ENCODE measurements around the gene MAPK11. TPM values are rescaled to one million over a fixed set of nuclear protein-coding genes. Genes with fewer than 3 reads are reported as not detected.

MAPK11 gene
- total RNA-seq, 1 experiment from 2014 or later: 7.6 TPM

- Histone ChIP-seq H3K9me2 (replicated peaks; ENCODE audit: low read length) (no peaks in the 10 kb centered on the region), H3K27me3 (ENCODE audit: low read length) (no peaks in the 10 kb centered on the region), H3K9me3 (ENCODE audit: low read length) (no peaks in the 10 kb centered on the region), H4K20me1 (ENCODE audit: low read length) (no peaks in the 10 kb centered on the region), H3K36me3 (ENCODE audit: low read depth, low read length) (no peaks in the 10 kb centered on the region), H3K4me2 (ENCODE audit: low read length) (no peak overlapping the region), H3K79me2 (ENCODE audit: low read length) (no peaks in the 10 kb centered on the region), H3K9ac (ENCODE audit: low read length) (no peak overlapping the region), H3K27ac (ENCODE audit: low read length) (no peak overlapping the region), H2AFZ (ENCODE audit: low read length) (no peak overlapping the region), H3K4me3 (ENCODE audit: low read length) (no peak overlapping the region), H3K4me1 (ENCODE audit: insufficient read depth, low read length) (no peaks in the 10 kb centered on the region), H3F3A (ENCODE audit: low read length, unreplicated experiment) (no peaks in the 10 kb centered on the region)
- intact Hi-C loops (cut with micrococcal nuclease): no loop called here
- ATAC-seq (no peak), DNase-seq (no peak)
- ChIA-PET POLR2A (ENCODE audit: unreplicated experiment) (no interaction called here), CTCF (no interaction called here)
- no TSS peak for BruUV-seq (replicated peaks)
- TF ChIP-seq, protein P1, sequence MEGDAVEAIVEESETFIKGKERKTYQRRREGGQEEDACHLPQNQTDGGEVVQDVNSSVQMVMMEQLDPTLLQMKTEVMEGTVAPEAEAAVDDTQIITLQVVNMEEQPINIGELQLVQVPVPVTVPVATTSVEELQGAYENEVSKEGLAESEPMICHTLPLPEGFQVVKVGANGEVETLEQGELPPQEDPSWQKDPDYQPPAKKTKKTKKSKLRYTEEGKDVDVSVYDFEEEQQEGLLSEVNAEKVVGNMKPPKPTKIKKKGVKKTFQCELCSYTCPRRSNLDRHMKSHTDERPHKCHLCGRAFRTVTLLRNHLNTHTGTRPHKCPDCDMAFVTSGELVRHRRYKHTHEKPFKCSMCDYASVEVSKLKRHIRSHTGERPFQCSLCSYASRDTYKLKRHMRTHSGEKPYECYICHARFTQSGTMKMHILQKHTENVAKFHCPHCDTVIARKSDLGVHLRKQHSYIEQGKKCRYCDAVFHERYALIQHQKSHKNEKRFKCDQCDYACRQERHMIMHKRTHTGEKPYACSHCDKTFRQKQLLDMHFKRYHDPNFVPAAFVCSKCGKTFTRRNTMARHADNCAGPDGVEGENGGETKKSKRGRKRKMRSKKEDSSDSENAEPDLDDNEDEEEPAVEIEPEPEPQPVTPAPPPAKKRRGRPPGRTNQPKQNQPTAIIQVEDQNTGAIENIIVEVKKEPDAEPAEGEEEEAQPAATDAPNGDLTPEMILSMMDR (conservative IDR thresholded peaks at IDR 0.05; ENCODE audit: low read depth, low read length): no peak
Measured at GRCh38 chr22:50228366-50228765, 41.8 kb downstream of the MAPK11 start.

DNA sequence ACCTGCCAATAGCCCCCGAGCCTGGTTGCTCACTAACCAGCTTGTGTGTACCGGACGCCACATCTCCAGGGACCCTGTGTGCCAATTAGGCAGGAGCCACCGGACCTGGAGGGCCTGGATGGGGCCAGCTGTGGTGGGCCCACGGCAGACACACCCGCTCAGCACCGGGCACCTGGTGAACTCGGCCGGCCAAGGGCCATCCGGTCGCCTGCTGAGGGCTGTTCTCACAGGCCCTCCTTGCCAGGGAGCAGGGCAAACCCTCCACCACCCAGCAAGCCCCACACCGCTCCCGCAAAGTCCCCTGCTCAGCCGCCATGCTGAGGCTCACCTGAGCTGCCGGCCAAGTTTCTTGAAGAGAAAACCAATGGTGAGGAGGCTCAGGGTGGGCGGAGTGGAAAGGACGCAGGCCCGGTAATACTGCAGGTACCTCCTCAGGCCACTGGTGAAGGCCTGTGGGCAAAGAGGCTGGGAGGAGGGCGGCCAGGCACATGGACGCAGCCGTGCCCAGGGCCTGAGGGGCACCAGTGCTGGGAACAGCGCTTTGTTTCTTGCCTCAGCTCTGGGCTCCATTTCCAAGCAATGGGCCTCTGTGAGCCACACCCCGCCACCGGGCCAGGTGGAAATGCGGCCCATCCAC is 42.5 kb downstream of the MAPK11 start:
- Histone ChIP-seq H3K36me3 (ENCODE audit: low read depth, low read length) (no peaks in the 10 kb centered on the region), H3K4me1 (ENCODE audit: insufficient read depth, low read length) (no peaks in the 10 kb centered on the region), H2AFZ (ENCODE audit: low read length) (no peak overlapping the region), H3K4me3 (ENCODE audit: low read length) (no peak overlapping the region), H3K79me2 (ENCODE audit: low read length) (no peaks in the 10 kb centered on the region), H3K4me2 (ENCODE audit: low read length) (no peak overlapping the region), H3K9me3 (ENCODE audit: low read length) (no peaks in the 10 kb centered on the region), H3K27me3 (ENCODE audit: low read length) (no peaks in the 10 kb centered on the region), H3F3A (ENCODE audit: low read length, unreplicated experiment) (no peaks in the 10 kb centered on the region), H3K9me2 (replicated peaks; ENCODE audit: low read length) (no peaks in the 10 kb centered on the region), H4K20me1 (ENCODE audit: low read length) (no peaks in the 10 kb centered on the region), H3K9ac (ENCODE audit: low read length) (no peak overlapping the region), H3K27ac (ENCODE audit: low read length) (no peak overlapping the region)
- TF ChIP-seq, protein P1 (conservative IDR thresholded peaks at IDR 0.05; ENCODE audit: low read depth, low read length): no peak
- TF ChIP-seq EZH2 (IDR thresholded peaks at IDR 0.05; ENCODE audit: low read length, unreplicated experiment): no peak
- no peak for TF ChIP-seq EZH2phosphoT487 (IDR thresholded peaks at IDR 0.05; ENCODE audit: borderline replicate concordance, low read length)
- intact Hi-C loops (cut with micrococcal nuclease): no loop called here
- ChIA-PET POLR2A (ENCODE audit: unreplicated experiment) (no interaction called here), CTCF (no interaction called here)
- no peak for DNase-seq
- no peak for ATAC-seq
- no TSS peak for BruUV-seq (replicated peaks)

- no peaks in the 10 kb centered on the region for H3K79me2 ChIP-seq (ENCODE audit: low read length)
- no peaks in the 10 kb centered on the region; the same call in 1 of the 2 replicates for H3K36me3 ChIP-seq (ENCODE audit: low read depth, low read length)
- H2AFZ ChIP-seq (ENCODE audit: low read length): no peak overlapping the region
- intact Hi-C loops (cut with micrococcal nuclease): no loop called here
- no peak overlapping the region for H3K27ac ChIP-seq (ENCODE audit: low read length)
- H3K4me3 ChIP-seq (ENCODE audit: low read length): no peak overlapping the region
- no peaks in the 10 kb centered on the region for H3K9me2 ChIP-seq (replicated peaks; ENCODE audit: low read length)
- ATAC-seq (no peak), DNase-seq (no peak)
- POLR2A ChIA-PET (ENCODE audit: unreplicated experiment): no interaction called here
- H3K4me1 ChIP-seq (ENCODE audit: insufficient read depth, low read length): no peaks in the 10 kb centered on the region
- no peaks in the 10 kb centered on the region for H3F3A ChIP-seq (ENCODE audit: low read length, unreplicated experiment)
- TF ChIP-seq EZH2 (IDR thresholded peaks at IDR 0.05; ENCODE audit: low read length, unreplicated experiment) (no peak), EZH2phosphoT487 (IDR thresholded peaks at IDR 0.05; ENCODE audit: borderline replicate concordance, low read length) (no peak)
- TF ChIP-seq, protein P1 (conservative IDR thresholded peaks at IDR 0.05; ENCODE audit: low read depth, low read length): no peak
- no peak overlapping the region for H3K9ac ChIP-seq (ENCODE audit: low read length)
- no peaks in the 10 kb centered on the region for H3K27me3 ChIP-seq (ENCODE audit: low read length)
- H3K9me3 ChIP-seq (ENCODE audit: low read length): no peaks in the 10 kb centered on the region
- H4K20me1 ChIP-seq (ENCODE audit: low read length): no peaks in the 10 kb centered on the region
- no peak overlapping the region for H3K4me2 ChIP-seq (ENCODE audit: low read length)
- no TSS peak for BruUV-seq (replicated peaks)
- CTCF ChIA-PET: no interaction called here
Measured at GRCh38 chr22:50226875-50227165, 43.4 kb downstream of the MAPK11 start.
